Measurements from ENCODE around the gene RSPH9.
"Not testable (repeated sequence)": the region's sequence is repeated elsewhere in the genome, so short reads cannot be mapped to it uniquely, and the experiment has no call there.

Gene RSPH9

DNA sequence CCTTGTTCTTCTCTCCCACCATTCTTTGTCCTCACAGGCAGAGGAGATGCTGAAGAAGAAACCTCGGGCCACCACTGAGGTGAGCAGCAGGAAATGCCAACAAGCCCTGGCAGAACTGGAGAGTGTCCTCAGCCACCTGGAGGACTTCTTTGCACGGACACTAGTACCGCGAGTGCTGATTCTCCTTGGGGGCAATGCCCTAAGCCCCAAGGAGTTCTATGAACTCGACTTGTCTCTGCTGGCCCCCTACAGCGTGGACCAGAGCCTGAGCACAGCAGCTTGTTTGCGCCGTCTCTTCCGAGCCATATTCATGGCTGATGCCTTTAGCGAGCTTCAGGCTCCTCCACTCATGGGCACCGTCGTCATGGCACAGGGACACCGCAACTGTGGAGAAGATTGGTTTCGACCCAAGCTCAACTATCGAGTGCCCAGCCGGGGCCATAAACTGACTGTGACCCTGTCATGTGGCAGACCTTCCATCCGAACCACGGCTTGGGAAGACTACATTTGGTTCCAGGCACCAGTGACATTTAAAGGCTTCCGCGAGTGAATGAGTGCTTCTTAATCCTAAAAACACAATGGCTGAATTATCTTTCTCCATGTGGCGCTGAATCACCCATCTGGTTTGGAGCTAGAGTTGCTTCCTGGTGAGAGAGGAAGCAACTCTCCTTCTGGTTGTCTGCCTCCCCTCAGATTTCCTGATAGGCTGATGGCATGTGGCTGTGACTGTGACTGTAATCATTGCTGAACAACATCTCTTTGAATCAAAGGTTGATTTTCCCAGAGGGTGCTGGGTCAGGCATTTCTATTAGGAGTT lies 4.6 kb upstream of the RSPH9 start:
- TF ChIP-seq, protein P1, sequence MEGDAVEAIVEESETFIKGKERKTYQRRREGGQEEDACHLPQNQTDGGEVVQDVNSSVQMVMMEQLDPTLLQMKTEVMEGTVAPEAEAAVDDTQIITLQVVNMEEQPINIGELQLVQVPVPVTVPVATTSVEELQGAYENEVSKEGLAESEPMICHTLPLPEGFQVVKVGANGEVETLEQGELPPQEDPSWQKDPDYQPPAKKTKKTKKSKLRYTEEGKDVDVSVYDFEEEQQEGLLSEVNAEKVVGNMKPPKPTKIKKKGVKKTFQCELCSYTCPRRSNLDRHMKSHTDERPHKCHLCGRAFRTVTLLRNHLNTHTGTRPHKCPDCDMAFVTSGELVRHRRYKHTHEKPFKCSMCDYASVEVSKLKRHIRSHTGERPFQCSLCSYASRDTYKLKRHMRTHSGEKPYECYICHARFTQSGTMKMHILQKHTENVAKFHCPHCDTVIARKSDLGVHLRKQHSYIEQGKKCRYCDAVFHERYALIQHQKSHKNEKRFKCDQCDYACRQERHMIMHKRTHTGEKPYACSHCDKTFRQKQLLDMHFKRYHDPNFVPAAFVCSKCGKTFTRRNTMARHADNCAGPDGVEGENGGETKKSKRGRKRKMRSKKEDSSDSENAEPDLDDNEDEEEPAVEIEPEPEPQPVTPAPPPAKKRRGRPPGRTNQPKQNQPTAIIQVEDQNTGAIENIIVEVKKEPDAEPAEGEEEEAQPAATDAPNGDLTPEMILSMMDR (IDR thresholded peaks at IDR 0.05; ENCODE audit: extremely low read depth, missing control alignments), result no peak
- no peak for DNase-seq (ENCODE audit: low spot score)

DNA sequence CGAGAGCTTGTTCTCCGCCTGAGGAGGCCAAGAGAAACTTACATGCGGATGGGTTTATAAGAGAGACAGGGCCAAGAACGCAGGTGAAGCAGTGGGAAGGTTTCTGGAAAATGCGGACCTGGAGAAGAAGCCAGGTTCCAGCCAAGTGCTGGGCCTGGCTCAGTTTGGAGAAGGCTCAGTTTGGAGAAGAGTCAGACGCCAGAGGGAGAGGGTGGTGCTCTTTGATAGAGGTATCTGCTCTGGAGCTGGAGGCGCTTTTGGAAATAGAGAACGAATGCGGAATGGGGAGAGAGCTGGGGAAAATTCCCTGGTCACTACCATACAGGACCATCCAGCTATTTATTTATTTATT lies 753 bp downstream of the RSPH9 start:
- TF ChIP-seq, protein P1 (IDR thresholded peaks at IDR 0.05; ENCODE audit: extremely low read depth, missing control alignments), result no peak
- no peak for DNase-seq (ENCODE audit: low spot score)

DNA sequence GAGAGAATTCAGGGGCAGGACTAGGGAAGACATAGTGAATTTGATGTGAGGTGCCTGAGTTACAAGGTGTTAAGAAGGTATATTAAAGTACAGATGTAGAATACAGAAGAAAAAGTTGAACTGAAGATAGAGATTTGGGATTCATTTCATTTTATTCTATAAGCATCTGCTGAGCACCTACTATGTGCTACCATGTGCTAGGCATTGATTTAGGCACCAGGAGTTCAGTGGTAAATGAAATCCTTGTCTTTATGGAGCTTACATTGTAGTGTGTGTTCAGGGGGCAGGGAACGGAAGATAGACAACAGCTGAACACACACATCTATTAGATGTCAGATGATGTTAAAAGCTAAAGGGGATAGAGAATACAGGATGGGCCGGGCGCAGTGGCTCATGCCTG lies 2.8 kb downstream of the RSPH9 start:
- DNase-seq (ENCODE audit: low spot score), result no peak
- TF ChIP-seq, protein P1 (IDR thresholded peaks at IDR 0.05; ENCODE audit: extremely low read depth, missing control alignments), result no peak

DNA sequence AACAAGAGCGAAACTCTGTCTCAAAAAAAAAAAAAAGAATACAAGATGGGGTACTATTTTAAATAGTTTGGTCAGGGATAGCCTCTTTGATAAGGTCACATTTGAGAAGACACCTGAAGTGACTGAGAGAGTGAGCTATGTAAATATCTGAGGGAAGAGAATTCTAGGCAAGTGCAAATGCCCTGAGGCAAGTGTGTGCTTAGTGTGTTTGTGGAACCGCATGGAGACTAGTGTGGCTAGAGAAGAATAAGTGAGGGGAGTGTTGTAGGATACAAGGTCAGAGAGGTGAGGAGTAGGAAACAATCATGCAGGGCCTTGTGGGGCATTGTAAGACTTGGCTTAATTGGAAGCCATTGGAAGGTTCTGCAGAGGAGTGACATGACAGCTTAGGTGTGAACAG lies 3.4 kb downstream of the RSPH9 start:
- DNase-seq (ENCODE audit: low spot score), result no peak
- TF ChIP-seq, protein P1 (IDR thresholded peaks at IDR 0.05; ENCODE audit: extremely low read depth, missing control alignments), result no peak

DNA sequence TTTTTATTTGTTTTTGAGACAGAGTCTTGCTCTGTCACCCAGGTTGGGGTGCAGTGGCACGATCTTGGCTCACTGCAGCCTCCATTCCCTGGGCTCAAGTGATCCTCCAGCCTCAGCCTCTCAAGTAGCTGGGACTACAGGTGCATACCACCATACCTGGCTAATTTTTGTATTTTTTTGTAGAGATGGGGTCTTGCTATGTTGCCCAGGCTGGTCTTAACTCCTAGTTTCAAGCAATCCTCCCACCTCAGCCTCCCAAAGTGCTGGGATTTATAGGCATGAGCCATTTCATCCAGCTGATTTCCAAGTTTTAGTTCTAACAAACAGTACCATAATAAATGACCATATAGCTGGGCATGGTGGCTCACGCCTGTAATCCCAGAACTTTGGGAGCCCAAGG lies 8.0 kb downstream of the RSPH9 start:
- DNase-seq (ENCODE audit: low spot score), result not testable (repeated sequence)

DNA sequence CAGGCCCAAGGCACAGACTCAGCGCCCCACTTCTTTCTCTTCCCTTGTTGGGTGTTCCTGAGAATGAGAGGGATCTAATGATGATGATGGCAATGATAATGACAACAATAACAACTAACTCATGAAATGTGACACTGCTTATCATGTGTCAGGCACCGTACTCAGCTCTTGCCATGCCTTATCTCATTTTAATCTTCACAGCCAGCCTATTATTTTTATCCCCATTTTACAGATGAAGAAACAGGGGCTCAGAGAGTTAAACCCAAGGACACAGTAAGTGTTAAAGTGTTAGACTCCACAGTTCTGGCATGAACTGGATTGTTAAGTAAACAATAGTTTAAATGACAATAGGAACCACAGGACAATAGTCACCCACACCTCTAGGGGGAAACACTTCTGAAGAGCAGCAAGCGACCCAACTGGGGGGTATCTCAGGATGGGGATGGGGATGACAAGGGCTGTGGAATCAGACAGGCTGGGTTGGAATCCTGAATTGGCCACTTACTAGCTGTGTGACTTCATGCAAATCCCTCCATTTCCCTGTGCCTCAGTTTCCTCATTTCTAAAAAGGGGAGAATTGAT lies 12.5 kb downstream of the RSPH9 start:
- DNase-seq (ENCODE audit: low spot score), result no peak
- TF ChIP-seq, protein P1 (IDR thresholded peaks at IDR 0.05; ENCODE audit: extremely low read depth, missing control alignments), result no peak

DNA sequence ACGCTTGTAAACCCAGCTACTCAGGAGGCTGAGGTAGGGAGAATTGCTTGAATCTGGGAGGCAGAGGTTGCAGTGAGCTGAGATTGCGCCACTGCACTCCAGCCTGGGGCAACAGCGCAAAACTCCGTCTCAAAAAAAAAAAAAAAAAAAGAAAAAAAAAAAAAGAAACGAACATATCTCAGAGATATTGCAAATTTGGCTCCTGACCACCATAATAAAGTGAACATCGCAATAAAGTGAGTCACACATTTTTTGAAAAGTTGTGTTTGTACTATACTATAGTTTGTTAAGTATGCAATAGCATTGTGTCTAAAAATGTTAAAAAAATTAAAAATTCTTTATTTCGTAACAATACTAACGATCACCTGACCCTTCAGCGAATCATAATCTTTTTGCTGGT lies 13.3 kb downstream of the RSPH9 start:
- no peak for DNase-seq (ENCODE audit: low spot score)
- TF ChIP-seq, protein P1 (IDR thresholded peaks at IDR 0.05; ENCODE audit: extremely low read depth, missing control alignments), result no peak

DNA sequence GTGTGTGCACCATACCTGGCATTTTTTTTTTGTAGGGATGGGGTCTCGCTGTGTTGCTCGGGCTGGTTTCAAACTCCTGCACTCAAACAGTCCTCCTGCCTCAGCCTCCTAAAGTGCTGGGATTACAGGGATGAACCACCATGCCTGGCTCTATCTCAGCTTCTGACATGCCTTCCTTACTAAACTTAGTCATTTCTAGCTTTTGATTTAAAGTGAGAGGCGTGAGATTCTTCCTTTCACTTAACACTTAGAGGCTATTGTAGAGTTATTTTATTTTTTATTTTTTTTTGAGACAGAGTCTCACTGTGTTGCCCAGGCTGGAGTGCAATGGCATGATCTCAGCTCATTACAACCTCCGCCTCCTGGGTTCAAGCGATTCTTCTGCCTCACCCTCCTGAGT lies 18.1 kb downstream of the RSPH9 start:
- DNase-seq (ENCODE audit: low spot score), result not testable (repeated sequence)

Data from GM20000 (cell line).